Measurements from ENCODE around the gene SNTA1. TPM values are rescaled to one million over a fixed set of nuclear protein-coding genes. Genes with fewer than 3 reads are reported as not detected.

SNTA1 gene
- total and polyA plus RNA-seq, 2 of the 13 experiments (the other 11 are each of a cell fraction or from before 2014, with no cell fraction given), result 16.4 to 18.3 TPM

GRCh38 chr20:33444797-33445560, 1.4 kb upstream of the SNTA1 start (continued):
- TF ChIP-seq ZNF407 (CRISPR knock-in tag; IDR thresholded peaks at IDR 0.05; ENCODE audit: not compliant biosample characterization) (no peak), ETV5 (CRISPR knock-in tag; IDR thresholded peaks at IDR 0.05; ENCODE audit: borderline replicate concordance) (no peak), CENPT (CRISPR knock-in tag; IDR thresholded peaks at IDR 0.05; ENCODE audit: low read depth) (no peak), ZNF30 (CRISPR knock-in tag; IDR thresholded peaks at IDR 0.05) (no peak), MEIS2 (CRISPR knock-in tag; IDR thresholded peaks at IDR 0.05) (no peak), MIXL1 (CRISPR knock-in tag; IDR thresholded peaks at IDR 0.05) (no peak), FOXO1 (CRISPR knock-in tag; IDR thresholded peaks at IDR 0.05) (no peak), SNRNP70 (IDR thresholded peaks at IDR 0.05; ENCODE audit: low read depth, low read length) (no peak), SIX1 (CRISPR knock-in tag; IDR thresholded peaks at IDR 0.05; ENCODE audit: borderline replicate concordance) (peak; percentile 41; the same call in 1 of the 2 replicates), ZBTB43 (CRISPR knock-in tag; conservative IDR thresholded peaks at IDR 0.05) (no peak), ZBTB1 (CRISPR knock-in tag; IDR thresholded peaks at IDR 0.05; ENCODE audit: borderline replicate concordance) (no peak), FOSL2 (CRISPR knock-in tag; IDR thresholded peaks at IDR 0.05) (peak; percentile 41), ZBTB39 (CRISPR knock-in tag; IDR thresholded peaks at IDR 0.05) (peak; percentile 26; the same call in 1 of the 2 replicates), ARHGAP35 (CRISPR knock-in tag; IDR thresholded peaks at IDR 0.05; ENCODE audit: borderline replicate concordance) (no peak), ZNF563 (CRISPR knock-in tag; IDR thresholded peaks at IDR 0.05) (no peak), RBAK (CRISPR knock-in tag; IDR thresholded peaks at IDR 0.05) (no peak)
